IMR-90 (cell line): ENCODE data around the gene AUNIP. TPM values are rescaled to one million over a fixed set of nuclear protein-coding genes. Genes with fewer than 3 reads are reported as not detected.

ENCODE experiments used
- ATAC-seq: fragments of 200-7000 bp; cut with Tn5 transposase; 2 replicates; pipeline ENCODE4 v1.9.1; 2020; ENCODE audit warnings: low read depth, mild to moderate bottlenecking, moderate library complexity
- BruUV-seq: library from RNA; stranded (reverse); fragments of 400-500 nt; replicated peaks from 2 replicates; lab custom pipeline; 2021; lab: Mats Ljungman, UMichigan
- CTCF ChIA-PET: fragments of 300-600 bp; formaldehyde crosslinking; extraction: SDS; loops from one replicate; lab custom pipeline; 2021; ENCODE audit warnings: antibody characterized with exemption; lab: Yijun Ruan, JAX
- POLR2A ChIA-PET: fragments of 300-600 bp; sonication (Branson Sonifier 250); formaldehyde crosslinking; loops from one replicate; lab custom pipeline; 2022; ENCODE audit warnings: antibody characterized with exemption; ENCODE audit not compliant: unreplicated experiment; lab: Charles Lee
- DNase-seq: peaks from one replicate; pipeline ENCODE4 v3.0.0; 2013
- H2AFZ ChIP-seq: replicated peaks from 2 replicates; pipeline ENCODE3; 2013; ENCODE audit warnings: low read length, mild to moderate bottlenecking; ENCODE audit not compliant: poor library complexity
- H2AK5ac ChIP-seq: 2 replicates; pipeline ENCODE4 v1.6.1; 2013; ENCODE audit warnings: low read depth, low read length, inconsistent platforms
- H2AK9ac ChIP-seq: replicated peaks from 2 replicates; pipeline ENCODE3; 2013; ENCODE audit warnings: mild to moderate bottlenecking, low read depth, low read length, moderate library complexity; ENCODE audit not compliant: poor library complexity
- H2BK120ac ChIP-seq: 2 replicates; pipeline ENCODE4 v1.6.1; 2013; ENCODE audit warnings: low read depth, low read length, inconsistent platforms
- H2BK15ac ChIP-seq: 3 replicates; pipeline ENCODE4 v1.6.1; 2013; ENCODE audit warnings: low read depth, low read length, inconsistent platforms
- H2BK20ac ChIP-seq: 2 replicates; pipeline ENCODE4 v1.6.1; 2013; ENCODE audit warnings: low read depth, mild to moderate bottlenecking, inconsistent platforms, low read length, moderate library complexity
- H2BK5ac ChIP-seq: 2 replicates; pipeline ENCODE4 v1.6.1; 2013; ENCODE audit warnings: mild to moderate bottlenecking, low read depth, low read length, inconsistent platforms; ENCODE audit not compliant: poor library complexity, severe bottlenecking
- H3K14ac ChIP-seq: replicated peaks from 2 replicates; pipeline ENCODE4 v1.6.1; 2013; ENCODE audit warnings: low read depth, low read length, inconsistent platforms
- H3K18ac ChIP-seq: 2 replicates; pipeline ENCODE4 v1.6.1; 2013; ENCODE audit warnings: low read depth, low read length, control low read depth
- H3K23ac ChIP-seq: 2 replicates; pipeline ENCODE4 v1.6.1; 2013; ENCODE audit warnings: low read depth, low read length, inconsistent platforms
- H3K27ac ChIP-seq: 2 replicates; pipeline ENCODE4 v1.5.1; 2013; ENCODE audit warnings: mild to moderate bottlenecking, control low read depth, low read length; ENCODE audit not compliant: insufficient read depth
- H3K27me3 ChIP-seq: 2 replicates; pipeline ENCODE4 v1.6.1; 2013; ENCODE audit warnings: low read length; ENCODE audit not compliant: control insufficient read depth, insufficient read depth
- H3K36me3 ChIP-seq: 2 replicates; pipeline ENCODE4 v1.6.1; 2013; ENCODE audit warnings: low read length, mixed read lengths; ENCODE audit not compliant: control insufficient read depth, insufficient read depth
- H3K4ac ChIP-seq: 2 replicates; pipeline ENCODE4 v1.6.1; 2013; ENCODE audit warnings: low read depth, low read length, inconsistent platforms
- H3K4me1 ChIP-seq: 2 replicates; pipeline ENCODE4 v1.6.1; 2013; ENCODE audit warnings: low read length, mixed read lengths; ENCODE audit not compliant: control insufficient read depth, insufficient read depth
- H3K4me2 ChIP-seq: 2 replicates; pipeline ENCODE4 v1.6.1; 2013; ENCODE audit warnings: low read depth, mild to moderate bottlenecking, control low read depth, low read length, moderate library complexity
- H3K4me3 ChIP-seq: 2 replicates; pipeline ENCODE4 v1.5.1; 2013; ENCODE audit warnings: low read depth, mild to moderate bottlenecking, control low read depth, low read length, moderate library complexity; ENCODE audit not compliant: insufficient read depth
- H3K56ac ChIP-seq: 2 replicates; pipeline ENCODE4 v1.6.1; 2013; ENCODE audit warnings: low read length, inconsistent platforms; ENCODE audit not compliant: insufficient read depth; ENCODE audit errors: extremely low read depth
- H3K79me1 ChIP-seq, 2 experiments: 2 replicates each; pipeline ENCODE4 v1.6.1; 2013; ENCODE audit warnings: low read length in 2 of 2, inconsistent platforms in 1 of 2, low read depth in 1 of 2
- H3K9ac ChIP-seq: 2 replicates; pipeline ENCODE4 v1.6.1; 2013; ENCODE audit warnings: low read depth, low read length, control low read depth
- H3K9me1 ChIP-seq: 2 replicates; pipeline ENCODE4 v1.6.1; 2013; ENCODE audit warnings: low read length, inconsistent platforms; ENCODE audit not compliant: insufficient read depth
- H3K9me3 ChIP-seq: 2 replicates; pipeline ENCODE4 v1.6.1; 2013; ENCODE audit warnings: low read length; ENCODE audit not compliant: control insufficient read depth, insufficient read depth
- H4K20me1 ChIP-seq: 2 replicates; pipeline ENCODE4 v1.6.1; 2013; ENCODE audit warnings: low read length, inconsistent platforms; ENCODE audit not compliant: insufficient read depth
- H4K5ac ChIP-seq: 2 replicates; pipeline ENCODE4 v1.6.1; 2013; ENCODE audit warnings: mild to moderate bottlenecking, low read depth, low read length, control low read depth
- H4K8ac ChIP-seq, 2 experiments: 2 replicates each; pipeline ENCODE4 v1.6.1; 2013; ENCODE audit warnings: low read depth in 2 of 2, low read length in 2 of 2, control low read depth in 1 of 2, inconsistent platforms in 1 of 2
- H4K91ac ChIP-seq: 2 replicates; pipeline ENCODE4 v1.6.1; 2013; ENCODE audit warnings: low read depth, low read length, inconsistent platforms; ENCODE audit not compliant: insufficient read depth
- BHLHE40 ChIP-seq: fragments of 150-350 bp; IDR thresholded peaks from 2 replicates; pipeline ENCODE4 v1.6.1; 2016; ENCODE audit warnings: mild to moderate bottlenecking, low read depth, low read length
- MAFK ChIP-seq: IDR thresholded peaks from 2 replicates; pipeline ENCODE4 v1.6.1; 2012; ENCODE audit warnings: low read depth, low read length, improper control_type of control experiment
- MAZ ChIP-seq: IDR thresholded peaks from 2 replicates; pipeline ENCODE4 v1.6.1; 2012; ENCODE audit warnings: low read depth, mild to moderate bottlenecking, low read length, improper control_type of control experiment, moderate library complexity, borderline replicate concordance
- POLR2A ChIP-seq: IDR thresholded peaks from 2 replicates; pipeline ENCODE4 v1.6.1; 2012; ENCODE audit warnings: mild to moderate bottlenecking, low read depth, low read length
- RCOR1 ChIP-seq: IDR thresholded peaks from 2 replicates; pipeline ENCODE4 v1.6.1; 2012; ENCODE audit warnings: mild to moderate bottlenecking, low read length, improper control_type of control experiment; ENCODE audit not compliant: insufficient replicate concordance
- SMC3 ChIP-seq: fragments of 150-350 bp; IDR thresholded peaks from 2 replicates; pipeline ENCODE4 v1.6.1; 2016; ENCODE audit warnings: low read depth, mild to moderate bottlenecking, antibody characterized with exemption, low read length, moderate library complexity
- WGBS, 2 experiments: methylation state at CpG; one replicate each; pipeline versions ENCODE4 v1.1.5 to v1.1.7; 2013; ENCODE audit warnings: missing lambda C conversion rate in 2 of 2; ENCODE audit not compliant: insufficient read length in 1 of 2; ENCODE audit errors: extremely low coverage in 2 of 2; 5-methylcytosine and 5-hydroxymethylcytosine counted together
- dilution Hi-C: fragments of 300-500 bp; cut with HindIII; formaldehyde crosslinking; loops from one replicate; pipeline ENCODE4 v1.14.3; 2018; ENCODE audit warnings: low sequenced_read_pairs; ENCODE audit not compliant: unreplicated experiment
- in situ Hi-C: fragments of 300-500 bp; cut with MboI; formaldehyde crosslinking; loops from 3 replicates; pipeline ENCODE4 v1.14.3; 2019; ENCODE audit warnings: low sequenced_read_pairs, inconsistent platforms, mixed read lengths
- intact Hi-C: fragments of 100-400 bp; cut with micrococcal nuclease; formaldehyde crosslinking; loops from 2 replicates; pipeline ENCODE4 v1.10.0; 2022
- polyA plus RNA-seq, 3 experiments: library from polyadenylated mRNA; depleted of rRNA; stranded (reverse); fragments of >200 nt; gene quantifications; 2 replicates each; pipeline ENCODE4 v1.2.3, GENCODE V29; 2012; ENCODE audit warnings: low replicate concordance in 1 of 3
- total RNA-seq: library from RNA; depleted of rRNA; stranded (reverse); fragments of >200 nt; gene quantifications from 2 replicates; pipeline ENCODE4 v1.2.3, GENCODE V29; 2012
- TF ChIP-seq, protein P1 (sequence below): fragments of 150-350 bp; IDR thresholded peaks from 2 replicates; pipeline ENCODE4 v1.6.1; 2016; ENCODE audit warnings: low read depth, mild to moderate bottlenecking, low read length, moderate library complexity, borderline replicate concordance
- TF ChIP-seq, protein P2 (sequence below): fragments of 150-350 bp; IDR thresholded peaks from 2 replicates; pipeline ENCODE4 v1.6.1; 2017; ENCODE audit warnings: mild to moderate bottlenecking, antibody characterized with exemption, low read length, low read depth

The AUNIP gene
- total and polyA plus RNA-seq, 2 of the 4 experiments (the other 2 are of a cell fraction): 2.4 to 5.0 TPM

GRCh38 chr1:25799935-25800702 is 59.1 kb downstream of the AUNIP start, which contains the start of gene SELENON:
TSS of gene SELENON (plus strand) at chr1:25800193. CDS start at chr1:25800231, 38 bp downstream.
- Histone ChIP-seq H2AFZ (peak within 1 kb of the TSS; percentile 96), H3K4me1 (peaks cover 9% of the 10 kb centered on the region), H2AK5ac (peak within 1 kb of the TSS; percentile 37), H2BK20ac (no peak within 1 kb of the TSS), H3K4me2 (peak within 1 kb of the TSS; percentile 91), H3K14ac (peak within 1 kb of the TSS; percentile 73), H3K9ac (peak within 1 kb of the TSS; percentile 97), H3K56ac (no peak within 1 kb of the TSS), H4K20me1 (0 out of 2 replicates have a peak, but pooled peaks cover 4% of the 10 kb centered on the region), H3K9me1 (peaks cover 9% of the 10 kb centered on the region), H3K79me1 (peaks cover 27 to 38% of the 10 kb centered on the region in 2 experiments), H3K36me3 (peaks cover under 1% of the 10 kb centered on the region; the same call in 1 of the 2 replicates), H4K91ac (peak within 1 kb of the TSS; percentile 87), H2AK9ac (peak within 1 kb of the TSS; percentile 70), H4K5ac (peak within 1 kb of the TSS; percentile 59), H3K4ac (peak within 1 kb of the TSS; percentile 84), H2BK5ac (peak within 1 kb of the TSS; percentile 75), H3K18ac (peak within 1 kb of the TSS; percentile 55; the same call in 1 of the 2 replicates), H3K9me3 (no peaks in the 10 kb centered on the region), H2BK120ac (peak within 1 kb of the TSS; percentile 82), H3K4me3 (peak within 1 kb of the TSS; percentile 87), H3K23ac (peak within 1 kb of the TSS; percentile 93), H3K27me3 (no peaks in the 10 kb centered on the region), H2BK15ac (peak within 1 kb of the TSS; percentile 37; the same call in 2 of the 3 replicates), H4K8ac (peak within 1 kb of the TSS; percentile 84 to 96), H3K27ac (peak within 1 kb of the TSS; percentile 86)
- CTCF ChIA-PET: no interaction called here
- WGBS, 2 experiments: 0% methylated on average over 39 of the region's 91 CpGs; no CpG with 5 or more reads in 1 of the 2 experiments
- ATAC-seq (peak; percentile 84), DNase-seq (peak; percentile 28)
- dilution Hi-C loops (no loop called here), intact Hi-C loops (loop anchor here (5.0 kb wide), 1 partner anchor 88 kb away; no protein-coding TSS in a partner anchor), in situ Hi-C loops (loop anchor here (25.0 kb wide), 2 partner anchors 388 to 563 kb away; partner anchors contain the start of genes RHCE, RSRP1 and SYF2)
- POLR2A ChIA-PET: no interaction called here
- no TSS peak for BruUV-seq
- TF ChIP-seq, protein P1, sequence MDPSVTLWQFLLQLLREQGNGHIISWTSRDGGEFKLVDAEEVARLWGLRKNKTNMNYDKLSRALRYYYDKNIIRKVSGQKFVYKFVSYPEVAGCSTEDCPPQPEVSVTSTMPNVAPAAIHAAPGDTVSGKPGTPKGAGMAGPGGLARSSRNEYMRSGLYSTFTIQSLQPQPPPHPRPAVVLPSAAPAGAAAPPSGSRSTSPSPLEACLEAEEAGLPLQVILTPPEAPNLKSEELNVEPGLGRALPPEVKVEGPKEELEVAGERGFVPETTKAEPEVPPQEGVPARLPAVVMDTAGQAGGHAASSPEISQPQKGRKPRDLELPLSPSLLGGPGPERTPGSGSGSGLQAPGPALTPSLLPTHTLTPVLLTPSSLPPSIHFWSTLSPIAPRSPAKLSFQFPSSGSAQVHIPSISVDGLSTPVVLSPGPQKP: no peak
- TF ChIP-seq POLR2A (no peak), BHLHE40 (no peak), RCOR1 (no peak), SMC3 (no peak), MAZ (no peak; the same call in 1 of the 2 replicates), MAFK (no peak)
- TF ChIP-seq, protein P2, sequence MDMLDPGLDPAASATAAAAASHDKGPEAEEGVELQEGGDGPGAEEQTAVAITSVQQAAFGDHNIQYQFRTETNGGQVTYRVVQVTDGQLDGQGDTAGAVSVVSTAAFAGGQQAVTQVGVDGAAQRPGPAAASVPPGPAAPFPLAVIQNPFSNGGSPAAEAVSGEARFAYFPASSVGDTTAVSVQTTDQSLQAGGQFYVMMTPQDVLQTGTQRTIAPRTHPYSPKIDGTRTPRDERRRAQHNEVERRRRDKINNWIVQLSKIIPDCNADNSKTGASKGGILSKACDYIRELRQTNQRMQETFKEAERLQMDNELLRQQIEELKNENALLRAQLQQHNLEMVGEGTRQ: no peak
